ENCODE results near the gene CUL4A.

GRCh38 chr13:113166681-113167080 lies 42.7 kb upstream of the CUL4A start:
- TF ChIP-seq POLR2A (IDR thresholded peaks at IDR 0.05) (no peak), EP300 (IDR thresholded peaks at IDR 0.05) (no peak)
- TF ChIP-seq, protein P1, sequence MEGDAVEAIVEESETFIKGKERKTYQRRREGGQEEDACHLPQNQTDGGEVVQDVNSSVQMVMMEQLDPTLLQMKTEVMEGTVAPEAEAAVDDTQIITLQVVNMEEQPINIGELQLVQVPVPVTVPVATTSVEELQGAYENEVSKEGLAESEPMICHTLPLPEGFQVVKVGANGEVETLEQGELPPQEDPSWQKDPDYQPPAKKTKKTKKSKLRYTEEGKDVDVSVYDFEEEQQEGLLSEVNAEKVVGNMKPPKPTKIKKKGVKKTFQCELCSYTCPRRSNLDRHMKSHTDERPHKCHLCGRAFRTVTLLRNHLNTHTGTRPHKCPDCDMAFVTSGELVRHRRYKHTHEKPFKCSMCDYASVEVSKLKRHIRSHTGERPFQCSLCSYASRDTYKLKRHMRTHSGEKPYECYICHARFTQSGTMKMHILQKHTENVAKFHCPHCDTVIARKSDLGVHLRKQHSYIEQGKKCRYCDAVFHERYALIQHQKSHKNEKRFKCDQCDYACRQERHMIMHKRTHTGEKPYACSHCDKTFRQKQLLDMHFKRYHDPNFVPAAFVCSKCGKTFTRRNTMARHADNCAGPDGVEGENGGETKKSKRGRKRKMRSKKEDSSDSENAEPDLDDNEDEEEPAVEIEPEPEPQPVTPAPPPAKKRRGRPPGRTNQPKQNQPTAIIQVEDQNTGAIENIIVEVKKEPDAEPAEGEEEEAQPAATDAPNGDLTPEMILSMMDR (IDR thresholded peaks at IDR 0.05): no peak
